H1 (cell line): ENCODE data around the gene MRGPRE. TPM values are rescaled to one million over a fixed set of nuclear protein-coding genes. Genes with fewer than 3 reads are reported as not detected.
A peak's percentile ranks its signal among the peaks of the same experiment; 100 is the strongest.

Experiments used
- CTCF ChIA-PET: fragments of 300-600 bp; sonication (Branson Sonifier 250); formaldehyde crosslinking; loops from one replicate; lab custom pipeline; 2021; ENCODE audit not compliant: partially characterized antibody; lab: Charles Lee
- POLR2A ChIA-PET: fragments of 300-600 bp; sonication (Branson Sonifier 250); formaldehyde crosslinking; loops from one replicate; lab custom pipeline; 2021; ENCODE audit warnings: inconsistent platforms; ENCODE audit not compliant: partially characterized antibody; lab: Charles Lee
- DNase-seq, 2 experiments: peaks; one replicate each; pipeline versions ENCODE4 v3.0.0 to v3.0.0-alpha.2; 2010 to 2022; ENCODE audit warnings: low spot score in 2 of 2, low read depth in 1 of 2, mixed read lengths in 1 of 2
- FAIRE-seq: peaks from 2 replicates; lab custom pipeline; 2011; peaks lifted over from hg19 to GRCh38; lab: Jason Lieb, UNC
- H2AFZ ChIP-seq: 2 replicates; pipeline ENCODE4 v1.8.1; 2012; ENCODE audit warnings: low read length, inconsistent platforms
- H2AK5ac ChIP-seq: 2 replicates; pipeline ENCODE4 v1.6.1; 2013; ENCODE audit warnings: low read depth, low read length
- H2BK120ac ChIP-seq: replicated peaks from 2 replicates; pipeline ENCODE3; 2013; ENCODE audit warnings: low read depth, low read length, inconsistent platforms
- H2BK12ac ChIP-seq: 2 replicates; pipeline ENCODE4 v1.6.1; 2013; ENCODE audit warnings: low read depth, low read length
- H2BK15ac ChIP-seq: 2 replicates; pipeline ENCODE4 v1.6.1; 2013; ENCODE audit warnings: low read length
- H2BK20ac ChIP-seq: 2 replicates; pipeline ENCODE4 v1.6.1; 2013; ENCODE audit warnings: low read length
- H2BK5ac ChIP-seq: 2 replicates; pipeline ENCODE4 v1.6.1; 2013; ENCODE audit warnings: low read depth, low read length
- H3K14ac ChIP-seq: 2 replicates; pipeline ENCODE4 v1.6.1; 2013; ENCODE audit warnings: inconsistent platforms; ENCODE audit not compliant: insufficient read length
- H3K18ac ChIP-seq: 2 replicates; pipeline ENCODE4 v1.6.1; 2013; ENCODE audit warnings: low read length; ENCODE audit errors: extremely low read depth
- H3K23ac ChIP-seq: 2 replicates; pipeline ENCODE4 v1.6.1; 2013; ENCODE audit warnings: inconsistent platforms; ENCODE audit not compliant: insufficient read length
- H3K23me2 ChIP-seq: 2 replicates; pipeline ENCODE4 v1.6.1; 2013; ENCODE audit warnings: low read depth, low read length
- H3K27ac ChIP-seq: 2 replicates; pipeline ENCODE4 v1.6.1; 2011; ENCODE audit warnings: low read depth, low read length, inconsistent platforms
- H3K27me3 ChIP-seq, 4 experiments: replicated peaks in 1 of 4; 1 replicate in 1 of 4; 2 replicates in 3 of 4; pipeline versions ENCODE4 v1.6.1 to v1.8.1; 2011 to 2013; ENCODE audit warnings: low read length in 3 of 4, mild to moderate bottlenecking in 3 of 4, inconsistent platforms in 2 of 4, mixed read lengths in 2 of 4, moderate library complexity in 1 of 4; ENCODE audit not compliant: control insufficient read depth in 3 of 4, insufficient read depth in 3 of 4; ENCODE audit errors: extremely low read depth in 1 of 4
- H3K36me3 ChIP-seq, 4 experiments: 2 replicates each; pipeline versions ENCODE4 v1.6.1 to v1.8.1; 2011 to 2013; ENCODE audit warnings: mild to moderate bottlenecking in 4 of 4, low read length in 3 of 4, moderate library complexity in 2 of 4, control low read depth in 1 of 4, inconsistent platforms in 1 of 4; ENCODE audit not compliant: insufficient read depth in 4 of 4, control insufficient read depth in 2 of 4
- H3K4ac ChIP-seq: replicated peaks from 2 replicates; pipeline ENCODE3; 2013; ENCODE audit warnings: low read length, low read depth, mixed read lengths, inconsistent platforms; ENCODE audit not compliant: insufficient read length
- H3K4me1 ChIP-seq, 4 experiments: replicated peaks in 1 of 4; 1 replicate in 1 of 4; 2 replicates in 3 of 4; pipeline versions ENCODE4 v1.6.1 to v1.8.1; 2011 to 2013; ENCODE audit warnings: low read length in 3 of 4, inconsistent platforms in 2 of 4, mixed read lengths in 1 of 4; ENCODE audit not compliant: insufficient read depth in 4 of 4, control insufficient read depth in 3 of 4
- H3K4me2 ChIP-seq, 2 experiments: 2 replicates each; pipeline versions ENCODE4 v1.6.1 to v1.8.1; 2011 to 2013; ENCODE audit warnings: low read depth in 2 of 2, low read length in 2 of 2, control low read depth in 1 of 2, inconsistent platforms in 1 of 2, mild to moderate bottlenecking in 1 of 2; ENCODE audit not compliant: insufficient read depth in 1 of 2
- H3K4me3 ChIP-seq, 4 experiments: fragments of 200-600, 300-600 bp in 1 of 4; sonication (generic), shearing (Covaris generic), sonication (Bioruptor Twin) in 1 of 4; 2 replicates each; pipeline versions ENCODE4 v1.5.1 to v1.8.1; 2011 to 2016; ENCODE audit warnings: low read length in 4 of 4, low read depth in 3 of 4, control low read depth in 2 of 4, inconsistent platforms in 2 of 4, mild to moderate bottlenecking in 2 of 4, mixed read lengths in 1 of 4, moderate library complexity in 1 of 4; ENCODE audit not compliant: insufficient read depth in 2 of 4; ENCODE audit errors: extremely low read depth in 1 of 4
- H3K56ac ChIP-seq: replicated peaks from 2 replicates; pipeline ENCODE3; 2013; ENCODE audit warnings: low read depth, mild to moderate bottlenecking, mixed read lengths, low read length, inconsistent platforms; ENCODE audit not compliant: insufficient read length
- H3K79me1 ChIP-seq: 2 replicates; pipeline ENCODE4 v1.6.1; 2013; ENCODE audit warnings: low read depth, low read length, control low read depth
- H3K79me2 ChIP-seq, 2 experiments: 2 replicates each; pipeline versions ENCODE4 v1.6.1 to v1.8.1; 2012 to 2013; ENCODE audit warnings: low read length in 2 of 2, mild to moderate bottlenecking in 2 of 2, inconsistent platforms in 1 of 2; ENCODE audit not compliant: insufficient read depth in 2 of 2, control insufficient read depth in 1 of 2
- H3K9ac ChIP-seq, 4 experiments: replicated peaks in 1 of 4; 1 replicate in 1 of 4; 2 replicates in 3 of 4; pipeline versions ENCODE4 v1.6.1 to v1.8.1; 2011 to 2013; ENCODE audit warnings: low read depth in 3 of 4, low read length in 3 of 4, control low read depth in 2 of 4, mild to moderate bottlenecking in 2 of 4, moderate library complexity in 2 of 4, inconsistent platforms in 1 of 4; ENCODE audit errors: extremely low read depth in 1 of 4
- H3K9me3 ChIP-seq, 2 experiments: 2 replicates each; pipeline versions ENCODE4 v1.6.1 to v1.8.1; 2012 to 2013; ENCODE audit warnings: mild to moderate bottlenecking in 2 of 2, moderate library complexity in 2 of 2, control low read depth in 1 of 2, inconsistent platforms in 1 of 2, low read depth in 1 of 2, low read length in 1 of 2, mixed read lengths in 1 of 2; ENCODE audit not compliant: insufficient read depth in 2 of 2
- H4K20me1 ChIP-seq, 2 experiments: replicated peaks in 1 of 2; 2 replicates each; pipeline versions ENCODE3 to v1.8.1; 2011 to 2013; ENCODE audit warnings: inconsistent platforms in 2 of 2, low read length in 2 of 2, mild to moderate bottlenecking in 1 of 2; ENCODE audit not compliant: insufficient read depth in 2 of 2, control insufficient read depth in 1 of 2
- H4K5ac ChIP-seq: 2 replicates; pipeline ENCODE4 v1.6.1; 2013; ENCODE audit warnings: low read length, low read depth, mixed read lengths, inconsistent platforms; ENCODE audit not compliant: insufficient read length
- H4K8ac ChIP-seq: 2 replicates; pipeline ENCODE4 v1.8.0; 2013; ENCODE audit warnings: mild to moderate bottlenecking, moderate library complexity, low read length, inconsistent platforms; ENCODE audit not compliant: insufficient read depth; ENCODE audit errors: extremely low read depth
- H4K91ac ChIP-seq: replicated peaks from 2 replicates; pipeline ENCODE3; 2013; ENCODE audit warnings: low read length, mixed read lengths, inconsistent platforms; ENCODE audit not compliant: insufficient read length
- ASH2L ChIP-seq: fragments of 200-600, 300-600 bp; sonication (generic); IDR thresholded peaks from one replicate; pipeline ENCODE4 v1.7.1; 2017; ENCODE audit warnings: low read length
- ATF3 ChIP-seq: IDR thresholded peaks from 2 replicates; pipeline ENCODE4 v1.6.1; 2011; ENCODE audit warnings: low read depth, mild to moderate bottlenecking, low read length; ENCODE audit not compliant: insufficient read depth
- BACH1 ChIP-seq: IDR thresholded peaks from 2 replicates; pipeline ENCODE4 v1.6.1; 2012; ENCODE audit warnings: low read length, improper control_type of control experiment
- CTBP2 ChIP-seq: IDR thresholded peaks from 2 replicates; pipeline ENCODE4 v1.7.0; 2011; ENCODE audit warnings: borderline replicate concordance, mild to moderate bottlenecking, moderate library complexity, mixed read lengths, low read length; ENCODE audit not compliant: insufficient read depth, insufficient read length
- EZH2 ChIP-seq: fragments of 200-600 bp; sonication (generic); IDR thresholded peaks from 2 replicates; pipeline ENCODE4 v1.7.1; 2012; ENCODE audit warnings: low read depth, mild to moderate bottlenecking, moderate library complexity, low read length, inconsistent platforms; ENCODE audit not compliant: severe bottlenecking
- GABPA ChIP-seq: IDR thresholded peaks from 2 replicates; pipeline ENCODE4 v1.6.1; 2011; ENCODE audit warnings: mild to moderate bottlenecking, low read length, moderate library complexity, borderline replicate concordance; ENCODE audit not compliant: insufficient read depth
- SP4 ChIP-seq: IDR thresholded peaks from 2 replicates; pipeline ENCODE4 v1.6.1; 2012; ENCODE audit warnings: low read length, inconsistent platforms
- WGBS, 2 experiments: shearing (Covaris generic) in 1 of 2; methylation state at CpG; one replicate each; pipeline versions ENCODE4 v1.1.6 to v1.1.7; 2013 to 2015; ENCODE audit warnings: low lambda C conversion rate in 2 of 2, mixed read lengths in 2 of 2, inconsistent platforms in 1 of 2, low coverage in 1 of 2, missing lambda C conversion rate in 1 of 2; ENCODE audit not compliant: insufficient replicate concordance in 2 of 2, insufficient coverage in 1 of 2, insufficient read length in 1 of 2; ENCODE audit errors: extremely low coverage in 1 of 2, missing lambda C conversion rate in 1 of 2; 5-methylcytosine and 5-hydroxymethylcytosine counted together
- polyA plus RNA-seq, 7 experiments: library from polyadenylated mRNA; depleted of rRNA in 3 of 7; stranded (reverse) in 5 of 7; unstranded in 2 of 7; fragments of >200 nt in 5 of 7; fragments of 200-250 nt in 2 of 7; gene quantifications; 1 replicate in 5 of 7; 2 replicates in 1 of 7; 4 replicates in 1 of 7; pipeline versions ENCODE4 v1.2.1 to v1.2.3, GENCODE V29; 2011 to 2013; ENCODE audit warnings: missing spikeins in 2 of 7, mixed read lengths in 2 of 7
- total RNA-seq: library from RNA; stranded (reverse); fragmentation: NEBNext Ultra II Directional; extraction: Animal tissue kit (Norgen Biotek cat#: 25700); gene quantifications from 2 replicates; pipeline ENCODE4 v1.2.1, GENCODE V29; 2021

MRGPRE gene
- total and polyA plus RNA-seq, 2 of the 8 experiments (the other 6 are each of a cell fraction or from before 2014, with no cell fraction given) = not detected

DNA sequence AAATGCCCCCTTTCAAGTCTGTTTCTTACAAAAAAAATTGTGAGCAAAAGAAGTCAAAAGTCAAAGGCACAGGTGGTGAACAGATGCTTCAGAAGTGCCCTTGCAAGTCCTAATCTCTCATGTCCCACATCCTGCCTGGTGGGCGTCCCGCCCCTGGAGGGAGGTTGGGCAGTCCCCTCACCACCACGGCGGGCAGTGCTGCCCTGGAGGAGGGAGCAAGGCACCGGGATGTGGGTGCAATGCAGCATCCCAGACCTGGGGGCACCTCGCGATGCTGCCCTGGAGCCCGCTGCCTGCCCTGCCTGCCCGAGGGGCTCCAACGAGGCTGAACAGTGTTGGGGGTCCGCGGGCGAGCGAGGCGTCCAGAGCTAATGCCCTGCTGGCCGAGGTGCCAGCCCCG lies 29.5 kb downstream of the MRGPRE start:
- Histone ChIP-seq H3K4me1 (peaks cover 0 to 4% (median under 1%) of the 10 kb centered on the region in 4 experiments; a peak in 6 of 7 replicates), H4K5ac (no peak overlapping the region), H2BK12ac (peak overlapping the region; percentile 50; the same call in 1 of the 2 replicates), H3K4ac (peak overlapping the region; percentile 51), H2BK5ac (no peak overlapping the region), H3K27me3 (peaks cover 10 to 42% (median 31%) of the 10 kb centered on the region in 4 experiments), H2AK5ac (no peak overlapping the region), H3K23me2 (peaks cover 19% of the 10 kb centered on the region), H3K4me2 (peak overlapping the region; percentile 67 to 82)
- no peak for DNase-seq
- POLR2A ChIA-PET = interaction anchor here (1.4 kb wide), 1 partner anchor 13 kb away, joined by 3 read pairs; no protein-coding TSS in a partner anchor
- no peak for TF ChIP-seq SP4
- no peak for TF ChIP-seq ASH2L
- no peak for TF ChIP-seq ATF3
- TF ChIP-seq EZH2 = peak; percentile 36
- TF ChIP-seq CTBP2 = peak; percentile 27
- TF ChIP-seq BACH1 = no peak
- TF ChIP-seq GABPA = no peak
- TF ChIP-seq, all 59 proteins: peak for 2
- H4K8ac ChIP-seq = no peak overlapping the region
- H3K56ac ChIP-seq = no peak overlapping the region
- no peak overlapping the region; a peak in 1 of 7 replicates for H3K9ac ChIP-seq
- no peak for FAIRE-seq
- no peak overlapping the region for H2BK15ac ChIP-seq
- no peaks in the 10 kb centered on the region for H3K36me3 ChIP-seq
- no peaks in the 10 kb centered on the region for H3K79me2 ChIP-seq
- no peak overlapping the region for H3K14ac ChIP-seq
- no peaks in the 10 kb centered on the region for H3K79me1 ChIP-seq
- H2BK20ac ChIP-seq = no peak overlapping the region
- WGBS, 2 experiments = 30% methylated on average over 16 of the region's 17 CpGs; no CpG with 5 or more reads in 1 of the 2 experiments
- H2BK120ac ChIP-seq = no peak overlapping the region
- H3K23ac ChIP-seq = no peak overlapping the region
- no peak overlapping the region for H3K27ac ChIP-seq
- no peak overlapping the region for H2AFZ ChIP-seq
- H4K20me1 ChIP-seq = peaks cover 0 to 10% of the 10 kb centered on the region in 2 experiments
- H3K18ac ChIP-seq = peak overlapping the region; percentile 78
- CTCF ChIA-PET = interaction anchor here (0.8 to 12.0 kb wide), 11 partner anchors 11 to 93 kb away, joined by 3 to 99 read pairs (median 5); no protein-coding TSS in a partner anchor
- H4K91ac ChIP-seq = no peak overlapping the region
- peak overlapping the region; percentile 30 to 60 (median 51); a peak in 7 of 8 replicates for H3K4me3 ChIP-seq
- no peaks in the 10 kb centered on the region for H3K9me3 ChIP-seq
